GM10266 (cell line): Measurements from ENCODE around the gene DEPDC5.
A peak's percentile ranks its signal among the peaks of the same experiment; 100 is the strongest.

Experiments used
- DNase-seq: peaks from one replicate; pipeline ENCODE4 v3.0.0; 2012; ENCODE audit errors: extremely low spot score
- TF ChIP-seq, protein P1 (sequence below): IDR thresholded peaks from 2 replicates; pipeline ENCODE4 v1.5.1; 2012; ENCODE audit warnings: mild to moderate bottlenecking, low read depth; ENCODE audit not compliant: control insufficient read depth, insufficient read depth; ENCODE audit errors: missing control alignments

DEPDC5 gene

DNA sequence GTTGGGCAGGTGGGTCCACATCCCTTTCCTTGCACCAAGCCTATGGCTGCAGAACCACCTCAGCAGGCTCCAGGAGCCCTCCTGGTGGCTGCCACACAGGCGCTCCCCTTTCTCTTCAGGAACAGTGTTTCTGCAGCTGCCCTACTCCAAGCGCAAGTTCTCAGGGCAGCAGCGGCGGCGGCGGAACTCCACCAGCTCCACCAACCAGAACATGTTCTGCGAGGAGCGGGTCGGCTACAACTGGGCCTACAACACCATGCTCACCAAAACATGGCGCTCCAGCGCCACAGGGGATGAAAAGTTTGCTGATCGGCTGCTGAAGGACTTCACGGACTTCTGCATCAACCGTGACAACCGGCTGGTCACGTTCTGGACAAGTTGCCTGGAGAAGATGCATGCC lies 152.3 kb downstream of the DEPDC5 start:
- TF ChIP-seq, protein P1, sequence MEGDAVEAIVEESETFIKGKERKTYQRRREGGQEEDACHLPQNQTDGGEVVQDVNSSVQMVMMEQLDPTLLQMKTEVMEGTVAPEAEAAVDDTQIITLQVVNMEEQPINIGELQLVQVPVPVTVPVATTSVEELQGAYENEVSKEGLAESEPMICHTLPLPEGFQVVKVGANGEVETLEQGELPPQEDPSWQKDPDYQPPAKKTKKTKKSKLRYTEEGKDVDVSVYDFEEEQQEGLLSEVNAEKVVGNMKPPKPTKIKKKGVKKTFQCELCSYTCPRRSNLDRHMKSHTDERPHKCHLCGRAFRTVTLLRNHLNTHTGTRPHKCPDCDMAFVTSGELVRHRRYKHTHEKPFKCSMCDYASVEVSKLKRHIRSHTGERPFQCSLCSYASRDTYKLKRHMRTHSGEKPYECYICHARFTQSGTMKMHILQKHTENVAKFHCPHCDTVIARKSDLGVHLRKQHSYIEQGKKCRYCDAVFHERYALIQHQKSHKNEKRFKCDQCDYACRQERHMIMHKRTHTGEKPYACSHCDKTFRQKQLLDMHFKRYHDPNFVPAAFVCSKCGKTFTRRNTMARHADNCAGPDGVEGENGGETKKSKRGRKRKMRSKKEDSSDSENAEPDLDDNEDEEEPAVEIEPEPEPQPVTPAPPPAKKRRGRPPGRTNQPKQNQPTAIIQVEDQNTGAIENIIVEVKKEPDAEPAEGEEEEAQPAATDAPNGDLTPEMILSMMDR: no peak

DNA sequence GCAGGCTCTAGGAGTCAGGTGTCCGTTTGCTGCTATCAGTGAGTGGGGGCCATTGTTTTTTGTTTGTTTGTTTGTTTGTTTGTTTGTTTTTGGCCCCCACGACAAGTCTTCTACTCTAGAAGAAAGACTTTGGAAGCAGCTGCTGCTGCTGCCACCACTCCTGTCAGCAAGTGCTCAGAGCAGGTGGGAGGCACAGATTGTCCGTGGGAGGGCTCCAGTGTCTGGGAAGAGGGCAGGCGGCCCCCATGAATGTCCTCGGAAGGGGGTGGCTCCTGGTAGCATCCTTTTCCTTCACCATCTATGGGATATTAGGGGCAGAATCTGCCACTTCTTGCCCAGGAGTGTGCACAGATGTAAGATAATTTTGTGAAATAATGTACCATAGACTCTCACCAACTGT lies 152.8 kb downstream of the DEPDC5 start:
- TF ChIP-seq, protein P1: no peak
- DNase-seq: no peak

More for the DNA sequence above, 152.3 kb downstream of the DEPDC5 start:
- DNase-seq: no peak

DNA sequence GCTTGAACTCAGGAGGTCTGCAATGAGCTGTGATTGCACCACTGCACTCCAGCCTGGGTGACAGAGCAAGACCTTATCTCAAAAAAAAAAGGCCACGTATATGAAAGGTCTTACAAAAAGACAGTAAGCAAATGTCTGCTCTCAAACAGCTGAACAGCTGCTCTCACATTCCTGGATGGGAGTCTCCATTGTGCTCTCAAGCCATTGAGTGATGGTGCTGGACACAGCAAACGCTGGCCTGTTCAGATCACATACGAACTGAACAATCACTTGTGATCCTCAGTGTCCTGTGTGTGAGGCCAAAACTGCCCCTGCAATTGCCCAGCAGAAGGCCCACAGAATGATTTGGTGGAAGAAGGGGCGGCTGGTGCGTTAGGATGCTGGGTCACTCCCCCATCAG lies 156.2 kb downstream of the DEPDC5 start:
- no peak for DNase-seq

DNA sequence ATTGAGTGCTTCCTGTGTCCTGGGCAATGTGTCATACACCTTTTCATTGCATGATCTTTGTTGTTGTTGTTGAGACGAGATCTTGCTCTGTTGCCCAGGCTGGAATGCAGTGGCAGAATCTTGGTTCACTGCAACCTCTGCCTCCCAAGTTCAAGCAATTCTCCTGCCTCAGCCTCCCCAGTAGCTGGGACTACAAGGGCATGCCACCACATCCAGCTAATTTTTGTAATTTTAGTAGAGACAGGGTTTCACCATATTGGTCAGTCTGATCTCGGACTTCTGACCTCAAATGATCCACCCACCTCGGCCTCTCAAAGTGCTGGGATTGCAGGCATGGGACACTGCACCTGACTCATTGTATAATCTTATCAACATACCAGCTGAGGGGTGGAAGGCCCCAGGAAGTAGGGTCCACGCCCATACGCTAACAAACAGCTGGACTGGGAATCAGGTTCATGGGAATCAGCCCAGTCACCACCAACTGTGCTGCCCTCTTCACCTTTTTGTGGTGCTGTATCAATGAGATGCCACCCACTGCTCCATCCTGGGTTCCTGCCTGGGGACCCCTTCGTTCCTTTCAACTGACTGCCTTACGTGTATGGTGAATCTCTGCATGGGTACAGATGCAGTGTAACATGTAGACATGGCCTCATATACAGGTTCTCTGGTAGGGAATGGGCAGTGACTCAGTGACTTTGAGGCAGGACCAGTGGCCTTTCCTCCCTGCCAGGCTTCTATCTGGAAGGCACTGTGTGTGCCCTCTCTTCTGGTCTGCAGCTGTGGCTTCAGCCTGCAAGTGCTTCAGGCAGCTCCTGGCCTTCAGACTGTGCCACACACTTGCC lies 158.0 kb downstream of the DEPDC5 start:
- TF ChIP-seq, protein P1: no peak
- no peak for DNase-seq

More for the DNA sequence above, 156.2 kb downstream of the DEPDC5 start:
- TF ChIP-seq, protein P1: no peak

DNA sequence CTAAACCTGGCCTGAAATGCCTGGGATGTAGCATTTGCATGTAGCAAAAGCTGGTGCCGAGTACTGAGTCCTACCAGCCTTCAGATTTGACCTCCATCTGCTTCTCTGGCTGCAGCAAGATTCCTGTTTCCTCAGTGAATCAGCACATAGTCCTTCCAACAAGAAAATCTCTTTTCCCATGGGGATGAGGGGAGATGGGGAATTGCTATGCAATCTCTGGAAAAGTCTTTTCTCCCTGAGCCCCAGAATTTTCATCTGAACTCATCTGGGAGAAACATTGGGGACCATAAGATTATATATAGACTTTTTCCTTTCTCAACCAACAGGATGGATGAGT lies 158.6 kb downstream of the DEPDC5 start:
- DNase-seq: no peak
- TF ChIP-seq, protein P1: no peak

DNA sequence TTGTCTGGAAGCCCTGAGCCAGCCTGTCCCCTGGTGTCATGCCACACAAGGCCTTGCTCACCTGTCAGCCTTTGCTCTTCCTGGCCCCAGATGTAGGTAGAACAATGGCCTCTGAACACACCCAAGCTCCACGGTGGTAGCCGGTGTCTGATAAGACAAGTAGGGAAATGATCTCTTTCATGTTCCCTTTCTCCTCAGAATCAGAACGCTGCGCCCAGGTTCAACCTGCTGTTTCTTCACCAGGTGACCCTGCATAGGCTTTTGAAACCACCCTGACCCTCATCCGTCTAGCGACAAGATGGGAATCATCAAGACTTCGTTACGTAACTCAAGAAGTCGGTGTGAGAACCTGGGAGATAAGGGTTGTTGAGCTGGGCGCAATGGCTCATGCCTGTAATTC lies 161.8 kb downstream of the DEPDC5 start:
- TF ChIP-seq, protein P1: no peak
- DNase-seq: no peak

DNA sequence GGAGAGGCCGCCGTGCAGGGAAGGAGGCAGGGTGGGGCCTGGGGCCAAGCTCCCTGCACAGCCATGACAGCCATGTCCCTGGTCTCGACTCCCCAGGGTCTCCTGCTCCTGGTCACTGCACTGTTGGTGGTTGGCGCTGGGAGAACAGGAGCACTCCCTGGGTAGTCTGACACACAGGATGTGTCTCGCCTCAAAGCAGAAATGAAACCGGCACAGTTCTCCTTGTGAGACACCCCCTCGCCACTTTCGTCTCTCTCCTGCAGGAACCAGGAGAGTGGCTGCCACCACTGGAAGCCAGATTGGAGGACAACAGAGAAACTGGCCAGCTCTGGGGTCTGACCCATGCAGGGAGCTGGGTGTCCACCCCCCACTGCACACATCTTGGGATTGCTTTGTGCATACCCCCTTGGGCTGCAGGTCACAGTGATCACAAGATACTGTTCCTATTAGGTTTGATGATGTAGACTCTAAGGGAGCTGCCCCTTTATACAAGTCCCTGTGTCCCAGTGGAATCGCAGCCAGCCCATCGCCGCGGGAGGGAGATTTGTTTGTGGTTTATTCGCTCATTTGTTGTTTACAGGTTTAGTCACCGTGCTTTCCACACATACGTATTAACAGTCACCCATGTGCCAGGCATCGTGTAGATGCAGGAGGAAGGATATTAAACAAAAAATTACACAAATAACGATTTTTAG lies 163.6 kb downstream of the DEPDC5 start:
- TF ChIP-seq, protein P1: no peak

More for the DNA sequence above, 163.6 kb downstream of the DEPDC5 start:
- peak; percentile 40 for DNase-seq
